GM18867 (cell line): ENCODE results near the gene LCE5A.
A peak's percentile ranks its signal among the peaks of the same experiment; 100 is the strongest.
"Not testable (repeated sequence)": the region's sequence is repeated elsewhere in the genome, so short reads cannot be mapped to it uniquely, and the experiment has no call there.

ENCODE experiments used
- ATAC-seq: cut with Tn5 transposase; IDR thresholded peaks from one replicate; pipeline ENCODE4 v1.9.1; 2021; ENCODE audit warnings: mild to moderate bottlenecking, moderate library complexity; ENCODE audit not compliant: unreplicated experiment

The LCE5A gene

GRCh38 chr1:152510503-152510902 lies at the start of gene LCE5A:
TSS of gene LCE5A (plus strand) at chr1:152510803. CDS start at chr1:152511535, 732 bp downstream.
- ATAC-seq, result no peak

GRCh38 chr1:152461544-152461943 lies 49.1 kb upstream of the LCE5A start:
- ATAC-seq, result no peak

- ATAC-seq, result no peak
These were observed 48.0 kb upstream of the LCE5A start for GRCh38 chr1:152462636-152463035.

- no peak for ATAC-seq
These were observed 44.4 kb upstream of the LCE5A start for GRCh38 chr1:152466217-152466616.

GRCh38 chr1:152473887-152474537 lies 36.6 kb upstream of the LCE5A start:
- ATAC-seq, result no peak

GRCh38 chr1:152479792-152480595 lies 30.6 kb upstream of the LCE5A start:
- ATAC-seq, result peak; percentile 54

- no peak for ATAC-seq
These were observed 28.5 kb upstream of the LCE5A start for GRCh38 chr1:152481869-152482664.

- ATAC-seq, result no peak
These were observed 24.1 kb upstream of the LCE5A start for GRCh38 chr1:152486400-152487006.

- ATAC-seq, result no peak
These were observed 22.7 kb upstream of the LCE5A start for GRCh38 chr1:152487871-152488270.

GRCh38 chr1:152491537-152491936 lies 19.1 kb upstream of the LCE5A start:
- not testable (repeated sequence) for ATAC-seq

GRCh38 chr1:152495066-152495675 lies 15.4 kb upstream of the LCE5A start:
- ATAC-seq, result no peak

- no peak for ATAC-seq
These were observed 13.3 kb upstream of the LCE5A start for GRCh38 chr1:152497273-152497672.

- ATAC-seq, result no peak
These were observed 8.9 kb upstream of the LCE5A start for GRCh38 chr1:152501704-152502103.

- no peak for ATAC-seq
These were observed 8.0 kb upstream of the LCE5A start for GRCh38 chr1:152502496-152503180.

GRCh38 chr1:152505083-152505482 lies 5.5 kb upstream of the LCE5A start:
- ATAC-seq, result no peak

GRCh38 chr1:152506899-152507498 lies 3.6 kb upstream of the LCE5A start:
- ATAC-seq, result no peak

GRCh38 chr1:152511596-152511995 lies 993 bp downstream of the LCE5A start:
- ATAC-seq, result no peak

- ATAC-seq, result no peak
These were observed 2.5 kb downstream of the LCE5A start for GRCh38 chr1:152513081-152513480.

GRCh38 chr1:152514715-152515433 lies 4.3 kb downstream of the LCE5A start:
- no peak for ATAC-seq
